Endothelial cell of umbilical vein (primary cell): ENCODE data around the gene ZNF8. TPM values are rescaled to one million over a fixed set of nuclear protein-coding genes. Genes with fewer than 3 reads are reported as not detected.

Experiments
- BruUV-seq: library from RNA; stranded (reverse); fragments of 400-500 nt; replicated peaks from 2 replicates; lab custom pipeline; 2021; lab: Mats Ljungman, UMichigan
- CTCF ChIA-PET: fragments of 300-600, 350-600 bp; sonication (Branson Sonifier 250); formaldehyde crosslinking; loops from one replicate; lab custom pipeline; 2021; ENCODE audit warnings: antibody characterized with exemption, inconsistent platforms; lab: Charles Lee
- POLR2A ChIA-PET: fragments of 300-600, 350-600 bp; sonication (Branson Sonifier 250); formaldehyde crosslinking; loops from one replicate; lab custom pipeline; 2021; ENCODE audit warnings: antibody characterized with exemption, inconsistent platforms; lab: Charles Lee
- DNase-seq: peaks from one replicate; pipeline ENCODE4 v3.0.0-alpha.2; 2011; ENCODE audit warnings: low read depth, low spot score
- FAIRE-seq: peaks from 2 replicates; lab custom pipeline; 2011; peaks lifted over from hg19 to GRCh38; lab: Jason Lieb, UNC
- H2AFZ ChIP-seq: 2 replicates; pipeline ENCODE4 v1.6.0; 2012; ENCODE audit warnings: low read depth, low read length, control low read depth, inconsistent platforms
- H3K27ac ChIP-seq: 2 replicates; pipeline ENCODE4 v1.5.1; 2011; ENCODE audit warnings: low read depth, mild to moderate bottlenecking, control low read depth, low read length, moderate library complexity; ENCODE audit not compliant: insufficient read depth
- H3K27me3 ChIP-seq, 2 experiments: 2 replicates each; pipeline versions ENCODE4 v1.6.0 to v1.6.1; 2011; ENCODE audit warnings: low read length in 2 of 2, mixed read lengths in 1 of 2; ENCODE audit not compliant: control insufficient read depth in 2 of 2, insufficient read depth in 2 of 2
- H3K36me3 ChIP-seq, 2 experiments: 2 replicates in 1 of 2; 3 replicates in 1 of 2; pipeline ENCODE4 v1.5.1; 2011; ENCODE audit warnings: low read length in 2 of 2, mild to moderate bottlenecking in 1 of 2, moderate library complexity in 1 of 2; ENCODE audit not compliant: control insufficient read depth in 2 of 2, insufficient read depth in 2 of 2; ENCODE audit errors: extremely low read depth in 1 of 2
- H3K4me1 ChIP-seq: 3 replicates; pipeline ENCODE4 v1.5.1; 2011; ENCODE audit warnings: mild to moderate bottlenecking, low read length; ENCODE audit not compliant: control insufficient read depth, insufficient read depth; ENCODE audit errors: extremely low read depth
- H3K4me2 ChIP-seq: 2 replicates; pipeline ENCODE4 v1.6.1; 2011; ENCODE audit warnings: low read length, control low read depth, mixed read lengths; ENCODE audit not compliant: insufficient read depth
- H3K4me3 ChIP-seq, 3 experiments: fragments of 200-600 bp in 1 of 3; sonication (generic), shearing (Covaris generic) in 1 of 3; replicated peaks in 1 of 3; 2 replicates each; pipeline ENCODE4 v1.5.1; 2011 to 2016; ENCODE audit warnings: control low read depth in 3 of 3, low read length in 3 of 3, mild to moderate bottlenecking in 2 of 3, inconsistent platforms in 1 of 3, low read depth in 1 of 3, moderate library complexity in 1 of 3; ENCODE audit not compliant: insufficient read depth in 1 of 3
- H3K79me2 ChIP-seq: 2 replicates; pipeline ENCODE4 v1.6.0; 2012; ENCODE audit warnings: low read length, inconsistent platforms; ENCODE audit not compliant: control insufficient read depth, insufficient read depth
- H3K9ac ChIP-seq: replicated peaks from 2 replicates; pipeline ENCODE3; 2011; ENCODE audit warnings: low read length, control low read depth; ENCODE audit not compliant: insufficient read depth; ENCODE audit errors: extremely low read depth
- H3K9me1 ChIP-seq: replicated peaks from 3 replicates; pipeline ENCODE4 v1.6.0; 2011; ENCODE audit warnings: mild to moderate bottlenecking, low read length; ENCODE audit not compliant: control insufficient read depth, insufficient read depth; ENCODE audit errors: extremely low read depth
- H3K9me3 ChIP-seq: replicated peaks from 2 replicates; pipeline ENCODE4 v1.5.1; 2012; ENCODE audit warnings: low read length, inconsistent platforms; ENCODE audit not compliant: control insufficient read depth, insufficient read depth
- H4K20me1 ChIP-seq: replicated peaks from 2 replicates; pipeline ENCODE3; 2011; ENCODE audit warnings: mild to moderate bottlenecking, low read length; ENCODE audit not compliant: control insufficient read depth, insufficient read depth; ENCODE audit errors: extremely low read depth
- CTCF ChIP-seq, 2 donors: IDR thresholded peaks; 1 replicate in 1 of 2; 2 replicates in 1 of 2; pipeline ENCODE4 v1.5.1; 2011; ENCODE audit warnings: low read length in 2 of 2, mild to moderate bottlenecking in 2 of 2, moderate library complexity in 2 of 2, control low read depth in 1 of 2, inconsistent platforms in 1 of 2, low read depth in 1 of 2; ENCODE audit not compliant: insufficient read depth in 1 of 2; ENCODE audit errors: extremely low read depth in 1 of 2
- EZH2 ChIP-seq: IDR thresholded peaks from 2 replicates; pipeline ENCODE4 v1.6.1; 2012; ENCODE audit warnings: borderline replicate concordance, low read depth, mild to moderate bottlenecking, moderate library complexity, low read length, inconsistent platforms; ENCODE audit not compliant: severe bottlenecking
- FOS ChIP-seq: IDR thresholded peaks from 2 replicates; pipeline ENCODE4 v1.6.1; 2011; ENCODE audit warnings: mild to moderate bottlenecking, low read length, moderate library complexity, borderline replicate concordance; ENCODE audit not compliant: insufficient read depth
- GATA2 ChIP-seq: IDR thresholded peaks from 2 replicates; pipeline ENCODE4 v1.7.0; 2011; ENCODE audit warnings: low read depth, mild to moderate bottlenecking, moderate library complexity, mixed read lengths, low read length; ENCODE audit not compliant: insufficient read length, insufficient read depth
- JUN ChIP-seq: IDR thresholded peaks from 2 replicates; pipeline ENCODE4 v1.6.1; 2011; ENCODE audit warnings: borderline replicate concordance, low read depth; ENCODE audit not compliant: insufficient read length, insufficient read depth
- MAX ChIP-seq: IDR thresholded peaks from 2 replicates; pipeline ENCODE4 v1.6.1; 2011; ENCODE audit not compliant: insufficient read depth, insufficient read length
- MYC ChIP-seq: IDR thresholded peaks from one replicate; pipeline ENCODE4 v1.6.1; 2011; ENCODE audit warnings: mild to moderate bottlenecking, low read depth, low read length
- POLR2A ChIP-seq: IDR thresholded peaks from 2 replicates; pipeline ENCODE4 v1.6.1; 2012; ENCODE audit warnings: low read depth, mild to moderate bottlenecking, control low read depth, low read length
- POLR2AphosphoS5 ChIP-seq: IDR thresholded peaks from 2 replicates; pipeline ENCODE4 v1.6.1; 2012; ENCODE audit warnings: low read depth, mild to moderate bottlenecking, control low read depth, low read length, moderate library complexity; ENCODE audit not compliant: insufficient read depth
- dilution Hi-C: fragments of 300-500 bp; cut with MboI; formaldehyde crosslinking; loops from one replicate; pipeline ENCODE4 v1.15.0; 2019; ENCODE audit warnings: low sequenced_read_pairs; ENCODE audit not compliant: extremely low pct_ligation_motif_present
- intact Hi-C: fragments of 100-400 bp; cut with micrococcal nuclease; formaldehyde crosslinking; loops from one replicate; pipeline ENCODE4 v1.10.0; 2022
- polyA plus RNA-seq, 4 experiments: library from polyadenylated mRNA; depleted of rRNA in 3 of 4; stranded (reverse) in 3 of 4; unstranded in 1 of 4; fragments of >200 nt; gene quantifications; 2 replicates each; pipeline versions ENCODE4 v1.2.1 to v1.2.3, GENCODE V29; 2011 to 2012; ENCODE audit warnings: missing spikeins in 1 of 4
- total RNA-seq: library from RNA; stranded (reverse); gene quantifications from 2 replicates; pipeline ENCODE4 v1.2.3, GENCODE V29; 2021

ZNF8 gene
- total and polyA plus RNA-seq, 2 donors (not counting 3 experiments of a cell fraction or from before 2014, with no cell fraction given): 4.0 to 6.8 TPM

GRCh38 chr19:58279042-58279924 lies 528 bp downstream of the ZNF8 start:
- peak; percentile 1 for TF ChIP-seq GATA2
- no peak for TF ChIP-seq POLR2AphosphoS5
- no peak for TF ChIP-seq FOS
- dilution Hi-C loops (no loop called here), intact Hi-C loops (loop anchor here (1.0 to 2.0 kb wide), 2 partner anchors 26 to 48 kb away; partner anchors contain the start of genes ERVK3-1 and ZSCAN22)
- Histone ChIP-seq H3K4me3 (peak overlapping the region; percentile 46 to 71 (median 67)), H3K9me3 (no peaks in the 10 kb centered on the region), H3K79me2 (peaks cover 26% of the 10 kb centered on the region), H3K9ac (peak overlapping the region; percentile 89), H4K20me1 (no peaks in the 10 kb centered on the region), H3K4me1 (peaks cover 8% of the 10 kb centered on the region), H3K27ac (peak overlapping the region; percentile 76), H2AFZ (peak overlapping the region; percentile 65), H3K4me2 (peak overlapping the region; percentile 65), H3K36me3 (no peaks in the 10 kb centered on the region), H3K27me3 (no peaks in the 10 kb centered on the region), H3K9me1 (no peaks in the 10 kb centered on the region)
- FAIRE-seq: no peak
- ChIA-PET CTCF (interaction anchor here (1.0 kb wide), 1 partner anchor 235 kb away, joined by 3 read pairs; no protein-coding TSS in a partner anchor), POLR2A (interaction anchor here (1.0 kb wide), 1 partner anchor 26 kb away, joined by 3 read pairs; the partner anchor contains the start of gene ERVK3-1)
- peak; percentile 86 for DNase-seq
- TSS peak; percentile 51 for BruUV-seq

GRCh38 chr19:58279925-58280316 lies 1.2 kb downstream of the ZNF8 start:
- TF ChIP-seq MAX (no peak), POLR2AphosphoS5 (no peak), FOS (no peak), MYC (no peak), GATA2 (no peak), POLR2A (no peak), EZH2 (no peak), JUN (no peak), CTCF (IDR thresholded peaks at IDR 0.05; ENCODE audit: extremely low read depth in 1 of 2, insufficient read depth in 1 of 2, low read depth in 1 of 2, low read length in 2 of 2) (no peak)
- CTCF ChIA-PET: no interaction called here
- dilution Hi-C loops: no loop called here
- H3K79me2 ChIP-seq: peaks cover 26% of the 10 kb centered on the region
- FAIRE-seq (peak; percentile 60), DNase-seq (no peak)
- intact Hi-C loops: loop anchor here (1.0 to 2.0 kb wide), 2 partner anchors 25 to 47 kb away; partner anchors contain the start of genes ERVK3-1 and ZSCAN22
- H3K27me3 ChIP-seq: no peaks in the 10 kb centered on the region
- no peaks in the 10 kb centered on the region for H3K9me3 ChIP-seq
- H3K9me1 ChIP-seq: no peaks in the 10 kb centered on the region
- POLR2A ChIA-PET: no interaction called here
- no peak overlapping the region for H3K9ac ChIP-seq
- no peak overlapping the region for H3K27ac ChIP-seq
- H2AFZ ChIP-seq: no peak overlapping the region
- H3K4me3 ChIP-seq: peak overlapping the region in 1 of 3 experiments; percentile 71
- H3K4me2 ChIP-seq: peak overlapping the region; percentile 65
- H3K36me3 ChIP-seq: peaks cover 0 to 2% of the 10 kb centered on the region in 2 experiments
- no peaks in the 10 kb centered on the region for H4K20me1 ChIP-seq
- H3K4me1 ChIP-seq: peaks cover 8% of the 10 kb centered on the region
- no TSS peak for BruUV-seq
